UCSD-AML1 (cell line): ENCODE data around the gene FBXL22.
"Not testable (repeated sequence)": the region's sequence is repeated elsewhere in the genome, so short reads cannot be mapped to it uniquely, and the experiment has no call there.

Experiments used
- DNase-seq: peaks from one replicate; lab custom pipeline; 2025; ENCODE audit not compliant: unreplicated experiment; lab: John Stamatoyannopoulos, UW

The FBXL22 gene

DNA sequence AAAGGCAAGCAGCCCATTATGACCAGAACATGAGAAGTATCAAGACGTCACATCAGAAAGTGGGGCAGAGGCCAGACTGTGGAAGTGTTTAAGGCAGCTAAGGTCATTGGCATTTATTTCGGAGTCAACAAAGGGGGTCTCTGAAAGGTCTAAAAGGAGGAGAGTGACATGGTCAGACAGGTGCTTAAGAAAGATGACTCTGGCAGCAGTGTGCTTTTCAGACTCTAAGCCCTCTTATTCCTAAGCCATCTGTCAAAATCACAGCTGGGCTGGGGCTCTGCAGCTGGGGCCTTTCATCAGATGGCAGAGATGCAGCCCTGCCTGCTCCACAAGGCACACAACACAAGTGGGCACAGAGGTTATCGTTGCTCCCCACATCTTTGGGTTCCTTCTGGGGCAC lies 14.0 kb downstream of the FBXL22 start:
- no peak for DNase-seq

DNA sequence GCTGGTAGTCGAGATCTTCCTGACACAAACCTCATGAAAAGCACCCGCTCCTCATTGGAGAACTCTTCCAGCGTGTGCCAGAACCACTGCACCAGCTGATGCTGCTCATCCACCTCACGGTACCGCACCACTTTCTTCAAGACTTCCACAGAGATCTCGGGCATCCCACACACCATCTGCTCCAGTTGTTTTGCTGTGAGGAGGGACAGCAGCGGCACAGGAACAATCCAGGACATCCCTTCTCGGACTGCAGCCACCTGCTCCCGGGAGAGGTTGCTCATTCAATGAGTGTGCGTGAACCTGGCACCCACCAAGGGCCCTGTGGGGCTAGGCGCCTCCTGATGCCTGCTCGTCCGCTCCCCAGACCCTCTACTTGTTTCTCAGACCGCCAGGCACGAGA lies 15.1 kb downstream of the FBXL22 start:
- DNase-seq = no peak

DNA sequence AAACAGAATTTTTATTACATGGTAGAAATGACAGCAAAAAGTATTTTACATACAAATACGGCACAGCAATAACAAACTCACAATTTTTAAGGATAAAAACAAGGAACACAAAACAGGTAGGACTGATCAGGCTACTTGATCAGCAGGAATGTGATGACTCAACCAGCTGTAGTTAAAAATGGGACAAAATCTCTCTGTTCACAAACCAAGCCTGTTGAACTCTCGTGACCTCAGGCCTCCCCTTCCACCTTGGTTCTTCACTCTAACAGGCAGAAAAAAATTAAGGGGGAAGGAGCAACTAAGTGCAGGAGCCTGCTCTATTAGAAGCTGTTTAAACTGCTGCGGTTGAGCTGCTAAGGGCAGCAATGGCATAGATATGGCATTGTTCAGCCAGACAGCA lies 18.7 kb downstream of the FBXL22 start:
- no peak for DNase-seq

DNA sequence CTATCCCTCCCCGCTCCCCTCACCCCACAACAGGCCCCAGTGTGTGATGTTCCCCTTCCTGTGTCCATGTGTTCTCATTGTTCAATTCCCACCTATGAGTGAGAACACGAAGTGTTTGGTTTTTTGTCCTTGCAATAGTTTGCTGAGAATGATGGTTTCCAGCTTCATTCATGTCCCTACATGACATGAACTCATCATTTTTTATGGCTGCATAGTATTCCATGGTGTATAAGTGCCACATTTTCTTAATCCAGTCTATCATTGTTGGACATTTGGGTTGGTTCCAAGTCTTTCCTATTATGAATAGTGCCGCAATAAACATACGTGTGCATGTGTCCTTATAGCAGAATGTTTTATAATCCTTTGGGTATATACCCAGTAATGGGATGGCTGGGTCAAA lies 20.0 kb downstream of the FBXL22 start:
- DNase-seq = not testable (repeated sequence)

DNA sequence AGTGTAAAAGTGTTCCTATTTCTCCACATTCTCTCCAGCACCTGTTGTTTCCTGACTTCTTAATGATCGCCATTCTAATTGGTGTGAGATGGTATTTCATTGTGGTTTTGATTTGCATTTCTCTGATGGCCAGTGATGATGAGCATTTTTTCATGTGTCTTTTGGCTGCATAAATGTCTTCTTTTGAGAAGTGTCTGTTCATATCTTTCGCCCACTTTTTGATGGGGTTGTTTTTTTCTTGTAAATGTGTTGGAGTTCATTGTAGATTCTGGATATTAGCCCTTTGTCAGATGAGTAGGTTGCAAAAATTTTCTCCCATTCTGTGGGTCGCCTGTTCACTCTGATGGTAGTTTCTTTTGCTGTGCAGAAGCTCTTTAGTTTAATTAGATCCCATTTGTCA lies 20.4 kb downstream of the FBXL22 start:
- DNase-seq = not testable (repeated sequence)

DNA sequence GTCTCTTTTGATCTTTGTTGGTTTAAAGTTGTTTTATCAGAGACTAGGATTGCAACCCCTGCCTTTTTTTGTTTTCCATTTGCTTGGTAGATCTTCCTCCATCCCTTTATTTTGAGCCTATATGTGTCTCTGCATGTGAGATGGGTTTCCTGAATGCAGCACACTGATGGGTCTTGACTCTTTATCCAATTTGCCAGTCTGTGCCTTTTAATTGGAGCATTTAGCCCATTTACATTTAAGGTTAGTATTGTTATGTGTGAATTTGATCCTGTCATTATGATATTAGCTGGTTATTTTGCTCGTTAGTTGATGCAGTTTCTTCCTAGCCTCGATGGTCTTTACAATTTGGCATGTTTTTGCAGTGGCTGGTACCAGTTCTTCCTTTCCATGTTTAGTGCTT lies 23.6 kb downstream of the FBXL22 start:
- not testable (repeated sequence) for DNase-seq

DNA sequence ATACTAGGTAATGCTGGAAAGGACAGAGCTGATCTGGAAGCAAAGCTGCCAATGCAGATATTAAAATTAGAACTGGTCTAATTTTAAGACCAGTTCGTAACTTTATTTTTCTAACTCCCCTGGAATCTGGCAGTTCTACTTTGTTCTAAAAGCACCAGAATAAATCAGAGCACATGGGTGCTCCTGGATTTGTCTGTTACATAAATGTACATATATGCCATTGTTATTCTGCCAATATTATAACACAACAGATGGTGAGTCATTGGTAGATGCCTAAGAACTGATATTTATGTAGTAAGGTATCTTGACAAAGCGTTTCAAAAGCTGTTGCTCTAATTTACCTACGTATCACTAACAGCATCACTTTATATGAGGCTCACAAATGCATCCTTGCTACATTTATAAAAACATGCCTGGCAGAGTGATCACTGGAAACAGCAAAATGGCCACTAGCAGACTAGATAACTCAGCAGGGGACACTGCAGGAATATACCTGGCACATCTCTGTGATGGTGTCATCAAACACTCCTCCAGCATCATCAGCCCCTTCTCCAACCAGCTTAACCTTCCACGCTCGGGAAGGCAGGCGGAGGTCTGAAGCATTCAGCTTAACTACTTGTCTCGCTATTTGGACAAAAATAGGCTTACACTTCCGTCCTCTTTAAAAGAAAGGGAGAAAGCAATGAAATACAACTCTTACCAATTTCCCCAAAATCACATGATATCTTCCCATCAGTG lies 26.2 kb downstream of the FBXL22 start:
- DNase-seq = no peak

DNA sequence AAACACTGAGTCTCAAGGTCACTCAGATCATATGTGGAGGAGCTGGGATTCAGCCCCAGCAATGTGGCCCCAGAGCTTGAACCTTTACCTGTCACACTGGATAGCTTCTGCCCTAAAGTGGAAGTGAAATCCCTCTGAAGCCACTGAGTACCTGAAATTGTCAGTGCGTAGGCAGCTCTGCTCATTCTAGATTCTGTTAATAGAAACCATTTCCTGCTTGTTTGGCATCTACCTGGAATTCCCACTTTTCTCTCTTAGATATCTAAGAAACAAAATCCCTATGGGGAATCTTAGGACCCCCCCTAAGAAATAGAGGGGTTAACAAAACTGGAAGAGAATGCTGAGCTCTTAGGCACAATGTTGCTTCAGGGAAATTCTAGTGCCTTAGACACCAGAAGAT lies 29.8 kb downstream of the FBXL22 start:
- DNase-seq = no peak

DNA sequence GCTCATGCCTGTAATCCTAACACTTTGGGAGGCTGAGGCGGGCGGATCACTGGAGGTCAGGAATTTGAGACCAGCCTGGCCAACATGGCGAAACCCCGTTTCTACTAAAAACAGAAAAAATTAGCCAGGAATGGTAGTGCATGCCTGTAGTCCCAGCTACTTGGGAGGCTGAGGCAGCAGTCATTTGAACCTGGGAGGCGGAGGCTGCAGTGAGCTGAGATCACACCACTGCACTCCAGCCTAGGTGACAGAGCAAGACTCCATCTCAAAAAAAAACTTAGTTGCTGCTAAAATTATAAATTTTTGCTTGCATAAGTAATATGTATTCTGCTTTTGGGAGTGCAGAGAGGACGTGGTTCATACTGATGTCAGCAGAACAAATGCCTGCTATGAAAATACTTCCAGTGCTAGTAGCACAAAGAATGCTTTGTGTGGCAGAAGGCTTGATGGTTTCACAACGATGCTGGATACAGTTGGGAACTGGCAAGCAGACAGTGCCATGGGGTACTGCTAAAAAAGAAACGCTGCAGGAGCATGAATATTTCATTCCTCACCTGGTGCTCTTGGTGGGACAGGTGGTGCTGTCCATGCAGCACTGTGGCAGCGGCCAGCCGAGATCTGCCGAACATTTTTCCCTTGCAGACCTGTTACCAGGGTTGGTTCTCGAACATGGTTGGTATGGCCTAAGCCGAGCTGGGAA lies 31.1 kb downstream of the FBXL22 start:
- no peak for DNase-seq

DNA sequence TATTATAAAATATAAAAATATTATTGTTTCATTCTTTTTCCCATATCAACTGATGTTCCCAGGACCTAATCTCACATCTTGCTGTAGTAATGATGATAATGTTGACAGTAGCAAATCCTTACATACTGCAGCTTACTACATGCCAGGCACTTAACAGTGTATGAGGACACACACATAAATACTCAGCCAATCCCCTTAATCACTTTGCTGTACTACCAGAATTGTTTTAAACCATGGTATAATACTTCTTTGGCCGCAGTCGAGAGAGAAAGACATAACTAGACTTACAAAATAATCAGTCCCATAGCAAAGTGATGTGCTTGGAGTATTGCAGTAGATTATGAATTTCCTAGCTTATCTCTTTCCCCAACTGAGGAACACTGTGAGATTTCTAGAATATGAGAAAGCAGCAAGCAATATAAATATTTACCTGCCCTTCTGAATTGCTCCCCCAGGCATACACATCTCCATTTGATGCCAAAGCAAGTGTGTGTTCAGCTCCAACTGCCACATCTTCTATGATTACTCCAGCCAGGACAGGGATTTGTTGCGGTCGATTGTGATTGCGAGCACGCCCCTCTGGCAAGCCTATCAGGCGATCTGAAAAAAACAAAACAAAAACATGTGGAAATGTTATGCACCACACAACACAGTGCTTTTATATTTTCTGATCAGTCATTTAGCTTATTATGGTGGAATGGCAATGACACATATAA lies 33.0 kb downstream of the FBXL22 start:
- no peak for DNase-seq

DNA sequence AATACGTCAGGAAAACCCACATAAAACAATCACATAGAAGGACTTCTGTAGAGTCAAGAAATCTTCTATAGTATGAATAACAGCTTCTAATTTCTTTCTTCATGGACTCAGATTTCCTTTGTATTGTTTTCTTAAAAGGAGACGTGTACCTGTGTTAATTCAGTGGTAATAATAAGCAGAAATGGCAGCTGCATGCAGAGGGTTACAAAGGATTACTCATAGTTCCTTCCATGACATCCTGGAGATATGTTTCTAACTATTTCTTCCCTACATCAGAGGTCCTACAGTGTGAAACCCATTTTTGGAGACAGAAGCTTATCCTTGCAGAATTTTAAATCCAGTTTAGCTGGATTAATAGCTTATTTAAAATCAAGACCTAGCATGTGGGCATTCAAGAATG lies 36.1 kb downstream of the FBXL22 start:
- DNase-seq = no peak

DNA sequence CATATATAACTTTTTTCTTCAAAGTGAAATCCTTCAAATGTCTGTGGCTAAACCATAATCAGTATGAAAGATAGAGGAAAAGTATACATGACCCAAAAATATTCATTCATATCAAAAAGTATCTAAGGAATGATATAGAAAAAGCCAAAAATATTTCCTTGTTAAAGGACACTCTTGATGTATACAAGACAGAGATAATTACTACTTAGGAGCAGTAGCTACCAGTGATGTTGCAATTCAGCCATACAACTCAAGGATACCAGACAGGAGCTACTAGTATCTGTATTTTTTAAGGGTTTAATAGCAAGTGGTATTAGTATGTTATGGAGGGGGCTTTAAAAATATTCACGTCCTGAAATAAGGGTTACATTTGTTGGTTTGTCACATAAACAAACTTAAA lies 37.0 kb downstream of the FBXL22 start:
- DNase-seq = no peak

DNA sequence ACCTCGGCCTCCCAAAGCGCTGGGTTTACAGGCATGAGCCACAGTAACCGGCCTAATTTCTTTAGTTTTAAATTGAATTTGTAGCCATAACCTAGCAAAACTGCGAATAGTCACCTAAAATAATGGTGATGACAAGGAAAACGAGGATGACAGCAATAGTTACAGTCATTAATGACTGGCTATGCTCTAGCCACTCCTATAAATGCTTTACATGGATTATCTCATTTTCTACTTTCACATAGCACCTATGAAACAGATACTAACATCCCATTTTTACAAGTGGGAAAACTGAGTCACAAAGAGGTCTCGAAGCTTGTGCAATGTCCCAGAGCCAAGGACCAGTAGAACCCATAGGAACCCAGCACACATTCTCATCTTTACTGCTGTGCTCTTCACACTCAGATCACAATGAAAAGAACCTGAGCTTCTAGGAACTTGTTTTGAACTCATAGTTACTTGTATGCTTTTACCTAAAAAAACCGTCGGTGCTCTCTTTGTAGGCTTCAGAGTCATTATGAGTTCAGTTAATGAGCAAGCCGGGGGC lies 39.4 kb downstream of the FBXL22 start:
- DNase-seq = no peak

DNA sequence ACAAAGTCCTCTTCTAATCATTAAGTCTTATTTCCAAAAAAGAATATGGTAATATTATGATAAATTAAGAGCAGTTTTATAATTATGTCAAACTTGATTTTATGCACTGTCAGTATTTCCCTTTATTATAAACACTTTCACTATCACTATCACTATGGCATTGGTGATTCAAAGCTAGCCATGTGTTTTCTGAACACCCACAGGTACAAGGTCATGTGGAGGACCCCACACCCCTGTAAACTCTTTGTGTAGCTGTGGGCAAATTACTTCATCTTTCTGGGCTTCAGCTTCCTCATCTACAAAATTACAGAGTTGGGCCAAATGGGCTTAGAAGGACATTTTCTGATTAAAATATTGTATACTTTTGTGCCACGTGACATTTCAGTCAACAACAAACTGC lies 41.7 kb downstream of the FBXL22 start:
- DNase-seq = no peak

DNA sequence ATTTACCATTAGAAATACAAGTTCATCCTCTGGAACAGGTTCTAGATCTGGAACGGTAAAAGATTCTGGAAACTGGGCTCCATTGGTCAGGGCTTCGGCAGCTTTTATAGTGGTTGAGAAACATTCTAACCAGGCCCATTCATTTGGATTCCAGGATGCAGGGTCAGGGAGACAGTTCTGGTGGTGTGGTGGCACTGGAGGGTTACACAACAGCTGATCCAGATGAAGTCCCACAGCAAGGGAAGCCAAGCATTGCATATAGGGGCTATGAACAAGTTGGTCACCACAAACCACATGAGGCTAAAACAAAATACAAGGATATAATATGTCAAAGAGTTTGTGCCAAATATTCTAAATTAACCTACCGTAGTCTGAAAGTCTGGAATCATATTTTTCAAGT lies 43.0 kb downstream of the FBXL22 start:
- DNase-seq = no peak
